C4-2B (cell line): ENCODE data around the gene KCNMA1.

ENCODE experiments used
- ZFX ChIP-seq: fragments of 450-650 bp; IDR thresholded peaks from 2 replicates; pipeline ENCODE4 v1.6.1; 2017
- TF ChIP-seq, protein P1 (sequence below): fragments of 450-650 bp; conservative IDR thresholded peaks from 2 replicates; pipeline ENCODE4 v1.5.1; 2017; ENCODE audit warnings: mild to moderate bottlenecking

DNA sequence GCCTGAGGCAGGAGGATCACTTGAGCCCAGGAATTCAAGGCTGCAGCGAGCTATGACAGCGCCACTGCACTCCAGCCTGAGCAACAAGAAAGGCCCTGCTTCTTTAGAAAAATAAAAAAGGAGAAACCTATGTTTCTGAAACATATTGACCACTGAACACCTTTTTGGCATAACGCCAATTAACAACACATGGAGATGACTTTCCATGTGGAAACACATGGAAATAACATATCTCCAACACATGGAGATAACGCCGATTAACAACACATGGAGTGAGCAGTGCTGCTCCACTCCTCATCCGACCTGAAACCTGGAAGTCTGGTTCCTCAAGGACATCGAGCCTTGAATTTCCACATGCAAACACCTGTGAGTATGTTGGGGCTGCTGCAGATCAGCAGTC, 126.9 kb downstream of the KCNMA1 start:
- TF ChIP-seq, protein P1, sequence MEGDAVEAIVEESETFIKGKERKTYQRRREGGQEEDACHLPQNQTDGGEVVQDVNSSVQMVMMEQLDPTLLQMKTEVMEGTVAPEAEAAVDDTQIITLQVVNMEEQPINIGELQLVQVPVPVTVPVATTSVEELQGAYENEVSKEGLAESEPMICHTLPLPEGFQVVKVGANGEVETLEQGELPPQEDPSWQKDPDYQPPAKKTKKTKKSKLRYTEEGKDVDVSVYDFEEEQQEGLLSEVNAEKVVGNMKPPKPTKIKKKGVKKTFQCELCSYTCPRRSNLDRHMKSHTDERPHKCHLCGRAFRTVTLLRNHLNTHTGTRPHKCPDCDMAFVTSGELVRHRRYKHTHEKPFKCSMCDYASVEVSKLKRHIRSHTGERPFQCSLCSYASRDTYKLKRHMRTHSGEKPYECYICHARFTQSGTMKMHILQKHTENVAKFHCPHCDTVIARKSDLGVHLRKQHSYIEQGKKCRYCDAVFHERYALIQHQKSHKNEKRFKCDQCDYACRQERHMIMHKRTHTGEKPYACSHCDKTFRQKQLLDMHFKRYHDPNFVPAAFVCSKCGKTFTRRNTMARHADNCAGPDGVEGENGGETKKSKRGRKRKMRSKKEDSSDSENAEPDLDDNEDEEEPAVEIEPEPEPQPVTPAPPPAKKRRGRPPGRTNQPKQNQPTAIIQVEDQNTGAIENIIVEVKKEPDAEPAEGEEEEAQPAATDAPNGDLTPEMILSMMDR = no peak
- no peak for TF ChIP-seq ZFX
